ENCODE results near the gene TPST1. TPM values are rescaled to one million over a fixed set of nuclear protein-coding genes. Genes with fewer than 3 reads are reported as not detected.
"Not testable (repeated sequence)": the region's sequence is repeated elsewhere in the genome, so short reads cannot be mapped to it uniquely, and the experiment has no call there.

Gene TPST1
- polyA plus RNA-seq, 1 of the 3 experiments (the other 2 are of a cell fraction): 36.4 TPM

DNA sequence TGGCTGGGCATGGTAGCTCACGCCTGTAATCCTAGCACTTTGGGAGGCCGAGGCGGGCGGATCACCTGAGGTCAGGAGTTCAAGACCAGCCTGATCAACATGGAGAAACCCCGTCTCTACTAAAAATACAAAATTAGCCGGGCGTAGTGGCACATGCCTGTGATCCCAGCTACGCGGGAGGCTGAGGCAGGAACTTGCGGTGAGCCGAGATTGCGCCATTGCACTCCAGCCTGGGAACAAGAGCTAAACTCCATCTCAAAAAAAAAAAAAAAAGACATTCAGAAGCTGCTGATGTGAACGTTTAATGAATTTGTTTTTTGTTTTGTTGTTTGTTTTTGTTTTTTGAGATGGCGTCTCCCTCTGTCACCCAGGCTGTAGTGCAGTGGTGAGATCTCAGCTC, 159.9 kb downstream of the TPST1 start:
- not testable (repeated sequence) for H2AFZ ChIP-seq (ENCODE audit: low read depth); H3F3A ChIP-seq (replicated peaks; ENCODE audit: insufficient read depth); H3K4me3 ChIP-seq (ENCODE audit: low read depth in 2 of 2, low read length in 1 of 2); H3K9me2 ChIP-seq; H3K4me1 ChIP-seq (ENCODE audit: control insufficient read depth in 1 of 2, insufficient read depth in 2 of 2, low read depth in 1 of 2, low read length in 1 of 2); H3K27ac ChIP-seq (ENCODE audit: low read depth in 2 of 2, low read length in 1 of 2); H4K20me1 ChIP-seq (ENCODE audit: insufficient read depth); H3K36me3 ChIP-seq (replicated peaks in 1 of 2; ENCODE audit: control insufficient read depth in 1 of 2, insufficient read depth in 2 of 2, low read length in 1 of 2); H3K9me3 ChIP-seq; H3K79me2 ChIP-seq (ENCODE audit: insufficient read depth); H3K27me3 ChIP-seq (ENCODE audit: insufficient read depth); H3K9ac ChIP-seq; H3K4me2 ChIP-seq; DNase-seq
- ChIA-PET CTCF (interaction anchor here (0.7 to 1.5 kb wide), 2 partner anchors 9 to 334 kb away, joined by 3 read pairs; no protein-coding TSS in a partner anchor), POLR2A (interaction anchor here (0.6 to 0.9 kb wide), 2 partner anchors 14 to 249 kb away, joined by 3 to 5 read pairs; no protein-coding TSS in a partner anchor)
- 97% methylated on average over 14 of the region's 14 CpGs for WGBS (ENCODE audit: low lambda C conversion rate)

- no peak overlapping the region for H3K4me3 ChIP-seq (ENCODE audit: low read depth in 2 of 2, low read length in 1 of 2)
- H2AFZ ChIP-seq (ENCODE audit: low read depth): no peak overlapping the region
- no peak overlapping the region for H3K4me2 ChIP-seq
- H3K79me2 ChIP-seq (ENCODE audit: insufficient read depth): no peaks in the 10 kb centered on the region
- no peaks in the 10 kb centered on the region for H3K27me3 ChIP-seq (ENCODE audit: insufficient read depth)
- H3K9ac ChIP-seq: no peak overlapping the region
- TF ChIP-seq, protein P1, sequence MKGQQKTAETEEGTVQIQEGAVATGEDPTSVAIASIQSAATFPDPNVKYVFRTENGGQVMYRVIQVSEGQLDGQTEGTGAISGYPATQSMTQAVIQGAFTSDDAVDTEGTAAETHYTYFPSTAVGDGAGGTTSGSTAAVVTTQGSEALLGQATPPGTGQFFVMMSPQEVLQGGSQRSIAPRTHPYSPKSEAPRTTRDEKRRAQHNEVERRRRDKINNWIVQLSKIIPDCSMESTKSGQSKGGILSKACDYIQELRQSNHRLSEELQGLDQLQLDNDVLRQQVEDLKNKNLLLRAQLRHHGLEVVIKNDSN (IDR thresholded peaks at IDR 0.05; ENCODE audit: borderline replicate concordance, low read depth): no peak
- no peak for TF ChIP-seq USF2 (IDR thresholded peaks at IDR 0.05; ENCODE audit: borderline replicate concordance, low read depth, low read length)
- no peak for TF ChIP-seq POLR2AphosphoS5 (IDR thresholded peaks at IDR 0.05; ENCODE audit: low read depth, low read length)
- no peak for TF ChIP-seq NRF1 (IDR thresholded peaks at IDR 0.05; ENCODE audit: low read depth, low read length)
- TF ChIP-seq FOSL2 (IDR thresholded peaks at IDR 0.05; ENCODE audit: borderline replicate concordance, low read depth): no peak
- no peak for TF ChIP-seq RCOR1 (IDR thresholded peaks at IDR 0.05; ENCODE audit: low read length)
- no peak for TF ChIP-seq RXRA (IDR thresholded peaks at IDR 0.05; ENCODE audit: borderline replicate concordance, low read depth)
- no peak for TF ChIP-seq SIN3A (IDR thresholded peaks at IDR 0.05; ENCODE audit: borderline replicate concordance, low read depth, low read length)
- no peak for TF ChIP-seq NFIC (IDR thresholded peaks at IDR 0.05; ENCODE audit: borderline replicate concordance)
- TF ChIP-seq CHD2 (IDR thresholded peaks at IDR 0.05; ENCODE audit: low read length, partially characterized antibody): no peak
- TF ChIP-seq RAD21 (IDR thresholded peaks at IDR 0.05; ENCODE audit: low read length): no peak
- no peak for TF ChIP-seq ELF1 (IDR thresholded peaks at IDR 0.05)
- no peak for TF ChIP-seq SMC3 (IDR thresholded peaks at IDR 0.05; ENCODE audit: low read depth, low read length)
- TF ChIP-seq MXI1 (IDR thresholded peaks at IDR 0.05; ENCODE audit: low read depth, low read length): no peak
- TF ChIP-seq MAX (IDR thresholded peaks at IDR 0.05; ENCODE audit: low read depth): no peak
- no peaks in the 10 kb centered on the region for H3K4me1 ChIP-seq (ENCODE audit: control insufficient read depth in 1 of 2, insufficient read depth in 2 of 2, low read depth in 1 of 2, low read length in 1 of 2)
- H3K27ac ChIP-seq (ENCODE audit: low read depth in 2 of 2, low read length in 1 of 2): no peak overlapping the region
- no peaks in the 10 kb centered on the region for H3K9me2 ChIP-seq
- H3K9me3 ChIP-seq: no peaks in the 10 kb centered on the region
- ChIA-PET POLR2A (no interaction called here), CTCF (no interaction called here)
- no peak for DNase-seq
- H3K36me3 ChIP-seq (replicated peaks in 1 of 2; ENCODE audit: control insufficient read depth in 1 of 2, insufficient read depth in 2 of 2, low read length in 1 of 2): no peaks in the 10 kb centered on the region
- WGBS (ENCODE audit: low lambda C conversion rate): 80% methylated on average over 7 of the region's 7 CpGs
- H3F3A ChIP-seq (replicated peaks; ENCODE audit: insufficient read depth): no peaks in the 10 kb centered on the region
- no peaks in the 10 kb centered on the region for H4K20me1 ChIP-seq (ENCODE audit: insufficient read depth)
Observed at GRCh38 chr7:66371096-66371824, 166.1 kb downstream of the TPST1 start.

DNA sequence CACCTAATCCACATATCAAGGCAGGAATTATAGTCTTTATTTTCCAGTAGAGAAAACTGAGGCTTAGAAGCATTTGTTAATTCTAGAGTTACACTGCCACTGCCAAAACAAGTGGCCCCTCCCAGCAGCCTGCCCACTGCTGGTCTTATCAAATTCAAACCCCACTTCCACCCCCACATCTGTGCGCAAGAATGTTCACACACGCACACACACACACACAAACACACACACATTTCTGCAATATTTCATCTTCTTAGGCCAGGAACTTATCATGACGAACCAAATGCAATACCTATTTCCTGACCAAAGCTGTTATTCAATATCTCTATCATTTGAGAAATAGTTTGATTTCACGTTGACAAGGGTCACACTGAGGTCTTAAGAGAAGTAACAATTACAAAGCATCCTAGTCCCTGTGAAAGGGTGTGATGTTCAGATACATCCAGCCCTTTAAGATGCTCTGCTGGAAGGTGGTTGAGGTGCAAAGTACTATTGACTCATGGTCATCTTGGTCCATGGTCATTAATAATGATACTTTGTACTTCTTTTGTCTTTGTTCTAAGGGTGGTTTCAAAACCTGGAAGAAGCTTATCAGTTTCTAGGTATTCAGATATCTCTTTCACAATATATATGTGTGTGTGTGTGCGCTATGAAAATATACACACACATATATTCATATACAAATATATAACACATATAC, 169.2 kb downstream of the TPST1 start:
- H3K27ac ChIP-seq (ENCODE audit: low read depth in 2 of 2, low read length in 1 of 2); H3K27me3 ChIP-seq (ENCODE audit: insufficient read depth); H3K9me3 ChIP-seq; H3K36me3 ChIP-seq (replicated peaks in 1 of 2; ENCODE audit: control insufficient read depth in 1 of 2, insufficient read depth in 2 of 2, low read length in 1 of 2); H2AFZ ChIP-seq (ENCODE audit: low read depth); H3K4me3 ChIP-seq (ENCODE audit: low read depth in 2 of 2, low read length in 1 of 2); H3K4me1 ChIP-seq (ENCODE audit: control insufficient read depth in 1 of 2, insufficient read depth in 2 of 2, low read depth in 1 of 2, low read length in 1 of 2); H3K9ac ChIP-seq; H3F3A ChIP-seq (replicated peaks; ENCODE audit: insufficient read depth); H3K79me2 ChIP-seq (ENCODE audit: insufficient read depth); DNase-seq; H3K4me2 ChIP-seq; H3K9me2 ChIP-seq; H4K20me1 ChIP-seq (ENCODE audit: insufficient read depth); POLR2A ChIA-PET: not testable (repeated sequence)
- 95% methylated on average over 5 of the region's 5 CpGs for WGBS (ENCODE audit: low lambda C conversion rate)
- CTCF ChIA-PET: interaction anchor here (0.6 kb wide), 1 partner anchor 75 kb away, joined by 3 read pairs; no protein-coding TSS in a partner anchor

Measured in SK-N-SH (cell line).